Activated B cell treated with CpG ODN at 0.5 μM for 24 hours (primary cell): ENCODE measurements around the gene MAP2K3. TPM values are rescaled to one million over a fixed set of nuclear protein-coding genes. Genes with fewer than 3 reads are reported as not detected.
"Not testable (repeated sequence)": the region's sequence is repeated elsewhere in the genome, so short reads cannot be mapped to it uniquely, and the experiment has no call there.

Source experiments
- ATAC-seq: fragments of 200-7000 bp; cut with Tn5 transposase; one replicate; pipeline ENCODE4 v1.10.0; 2021; ENCODE audit warnings: low read depth, mild to moderate bottlenecking, moderate library complexity
- CTCF ChIA-PET: fragments of 350-600 bp; sonication (Branson Sonifier 250); formaldehyde crosslinking; loops from one replicate; lab custom pipeline; 2021; ENCODE audit warnings: antibody characterized with exemption; lab: Charles Lee
- POLR2A ChIA-PET: fragments of 350-600 bp; sonication (Branson Sonifier 250); formaldehyde crosslinking; loops from one replicate; lab custom pipeline; 2021; ENCODE audit warnings: antibody characterized with exemption; lab: Charles Lee
- DNase-seq: peaks from one replicate; pipeline ENCODE4 v3.0.0; 2022
- H3K27ac Mint-ChIP-seq: one replicate; pipeline ENCODE4 v1.8.0; 2020; ENCODE audit warnings: mixed read lengths
- H3K27me3 Mint-ChIP-seq: one replicate; pipeline ENCODE4 v1.8.0; 2021; ENCODE audit warnings: mixed read lengths
- H3K36me3 Mint-ChIP-seq: one replicate; pipeline ENCODE4 v1.8.0; 2021; ENCODE audit warnings: low read depth, mixed read lengths
- H3K4me1 Mint-ChIP-seq: one replicate; pipeline ENCODE4 v1.8.0; 2021; ENCODE audit warnings: mixed read lengths
- H3K4me3 Mint-ChIP-seq: one replicate; pipeline ENCODE4 v1.8.0; 2020; ENCODE audit warnings: mild to moderate bottlenecking, mixed read lengths
- H3K9me3 Mint-ChIP-seq: one replicate; pipeline ENCODE4 v1.8.0; 2020; ENCODE audit warnings: mixed read lengths
- intact Hi-C: fragments of 100-400 bp; cut with micrococcal nuclease; formaldehyde crosslinking; loops from one replicate; pipeline ENCODE4 v1.15.1; 2024
- total RNA-seq: library from RNA; stranded (reverse); gene quantifications from 2 replicates; pipeline ENCODE4 v1.2.3, GENCODE V29; 2022
- TF ChIP-seq, protein P1 (sequence below): fragments of 200-600 bp; IDR thresholded peaks from one replicate; pipeline ENCODE4 v1.8.0; 2022; ENCODE audit warnings: antibody characterized with exemption, mild to moderate bottlenecking

The MAP2K3 gene
- total RNA-seq, 1 donor from 2014 or later = 81.1 TPM

GRCh38 chr17:21317821-21318220, 33.3 kb downstream of the MAP2K3 start:
- ATAC-seq, H3K27ac Mint-ChIP-seq, DNase-seq, H3K9me3 Mint-ChIP-seq, CTCF ChIA-PET, H3K27me3 Mint-ChIP-seq, H3K4me3 Mint-ChIP-seq, H3K4me1 Mint-ChIP-seq, POLR2A ChIA-PET: not testable (repeated sequence)
- H3K36me3 Mint-ChIP-seq = peaks cover 14% of the 10 kb centered on the region
- intact Hi-C loops = loop anchor here (10.0 kb wide), 1 partner anchor 187 kb away; no protein-coding TSS in a partner anchor

DNA sequence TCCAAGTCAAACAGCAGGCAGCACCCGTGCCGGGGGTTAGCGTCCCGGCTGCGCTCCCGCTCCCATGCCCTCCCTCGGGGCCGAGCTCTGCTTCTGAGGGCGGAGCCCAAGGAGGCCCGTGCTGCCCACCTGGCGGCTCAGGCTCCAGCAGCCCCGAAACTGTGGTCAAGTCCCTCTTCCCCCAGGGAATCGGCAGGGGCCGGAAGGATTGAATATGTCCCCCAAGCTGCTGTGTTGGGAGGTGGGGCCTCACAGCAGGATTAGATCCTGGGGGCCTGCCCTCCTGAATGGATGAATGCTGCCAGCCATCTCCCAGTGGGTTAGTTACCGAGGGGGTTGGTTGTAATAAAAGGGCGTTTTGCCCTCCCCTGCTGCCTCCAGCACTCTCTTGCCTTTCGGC, 33.9 kb downstream of the MAP2K3 start:
- Mint-ChIP-seq H3K4me1 (peaks cover 7% of the 10 kb centered on the region), H3K9me3 (no peaks in the 10 kb centered on the region), H3K36me3 (peaks cover 11% of the 10 kb centered on the region), H3K27me3 (no peaks in the 10 kb centered on the region), H3K4me3 (no peak overlapping the region), H3K27ac (no peak overlapping the region)
- CTCF ChIA-PET = no interaction called here
- TF ChIP-seq, protein P1, sequence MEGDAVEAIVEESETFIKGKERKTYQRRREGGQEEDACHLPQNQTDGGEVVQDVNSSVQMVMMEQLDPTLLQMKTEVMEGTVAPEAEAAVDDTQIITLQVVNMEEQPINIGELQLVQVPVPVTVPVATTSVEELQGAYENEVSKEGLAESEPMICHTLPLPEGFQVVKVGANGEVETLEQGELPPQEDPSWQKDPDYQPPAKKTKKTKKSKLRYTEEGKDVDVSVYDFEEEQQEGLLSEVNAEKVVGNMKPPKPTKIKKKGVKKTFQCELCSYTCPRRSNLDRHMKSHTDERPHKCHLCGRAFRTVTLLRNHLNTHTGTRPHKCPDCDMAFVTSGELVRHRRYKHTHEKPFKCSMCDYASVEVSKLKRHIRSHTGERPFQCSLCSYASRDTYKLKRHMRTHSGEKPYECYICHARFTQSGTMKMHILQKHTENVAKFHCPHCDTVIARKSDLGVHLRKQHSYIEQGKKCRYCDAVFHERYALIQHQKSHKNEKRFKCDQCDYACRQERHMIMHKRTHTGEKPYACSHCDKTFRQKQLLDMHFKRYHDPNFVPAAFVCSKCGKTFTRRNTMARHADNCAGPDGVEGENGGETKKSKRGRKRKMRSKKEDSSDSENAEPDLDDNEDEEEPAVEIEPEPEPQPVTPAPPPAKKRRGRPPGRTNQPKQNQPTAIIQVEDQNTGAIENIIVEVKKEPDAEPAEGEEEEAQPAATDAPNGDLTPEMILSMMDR = no peak
- DNase-seq = no peak
- POLR2A ChIA-PET = no interaction called here
- intact Hi-C loops = loop anchor here (10.0 kb wide), 1 partner anchor 186 kb away; no protein-coding TSS in a partner anchor
- ATAC-seq = no peak

DNA sequence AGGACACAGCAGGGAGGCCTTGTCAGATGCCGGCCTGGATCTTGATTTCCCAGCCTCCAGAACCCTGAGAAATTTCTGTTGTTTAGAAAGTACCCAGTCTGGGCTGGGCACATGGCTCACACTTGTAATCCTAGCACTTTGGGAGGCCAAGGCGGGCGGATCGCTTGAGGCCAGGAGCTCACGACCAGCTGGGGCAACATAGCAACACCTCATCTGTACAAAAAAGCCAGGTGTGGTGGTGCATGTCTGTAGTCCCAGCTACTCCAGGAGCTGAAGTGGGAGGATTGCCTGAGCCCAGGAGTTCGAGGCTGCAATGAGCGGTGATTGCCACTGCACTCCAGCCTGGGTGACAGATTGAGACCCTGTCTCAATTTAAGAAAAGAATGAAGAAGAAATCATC, 34.3 kb downstream of the MAP2K3 start:
- DNase-seq, CTCF ChIA-PET, H3K27ac Mint-ChIP-seq: not testable (repeated sequence)

GRCh38 chr17:21319256-21319655, 34.7 kb downstream of the MAP2K3 start:
- H3K27ac Mint-ChIP-seq, H3K27me3 Mint-ChIP-seq, H3K9me3 Mint-ChIP-seq, CTCF ChIA-PET, H3K4me3 Mint-ChIP-seq, ATAC-seq, DNase-seq, H3K36me3 Mint-ChIP-seq: not testable (repeated sequence)
- POLR2A ChIA-PET = interaction anchor here (1.3 kb wide), 1 partner anchor 9 kb away, joined by 3 read pairs; no protein-coding TSS in a partner anchor
- peaks cover 10% of the 10 kb centered on the region for H3K4me1 Mint-ChIP-seq
- intact Hi-C loops = loop anchor here (10.0 kb wide), 1 partner anchor 186 kb away; no protein-coding TSS in a partner anchor

More for the DNA sequence above, 34.3 kb downstream of the MAP2K3 start:
- not testable (repeated sequence) for H3K4me3 Mint-ChIP-seq, H3K27me3 Mint-ChIP-seq, H3K36me3 Mint-ChIP-seq, H3K9me3 Mint-ChIP-seq, ATAC-seq
- intact Hi-C loops = loop anchor here (10.0 kb wide), 1 partner anchor 186 kb away; no protein-coding TSS in a partner anchor
- POLR2A ChIA-PET = interaction anchor here (1.3 kb wide), 1 partner anchor 8 kb away, joined by 3 read pairs; no protein-coding TSS in a partner anchor
- peaks cover 10% of the 10 kb centered on the region for H3K4me1 Mint-ChIP-seq

DNA sequence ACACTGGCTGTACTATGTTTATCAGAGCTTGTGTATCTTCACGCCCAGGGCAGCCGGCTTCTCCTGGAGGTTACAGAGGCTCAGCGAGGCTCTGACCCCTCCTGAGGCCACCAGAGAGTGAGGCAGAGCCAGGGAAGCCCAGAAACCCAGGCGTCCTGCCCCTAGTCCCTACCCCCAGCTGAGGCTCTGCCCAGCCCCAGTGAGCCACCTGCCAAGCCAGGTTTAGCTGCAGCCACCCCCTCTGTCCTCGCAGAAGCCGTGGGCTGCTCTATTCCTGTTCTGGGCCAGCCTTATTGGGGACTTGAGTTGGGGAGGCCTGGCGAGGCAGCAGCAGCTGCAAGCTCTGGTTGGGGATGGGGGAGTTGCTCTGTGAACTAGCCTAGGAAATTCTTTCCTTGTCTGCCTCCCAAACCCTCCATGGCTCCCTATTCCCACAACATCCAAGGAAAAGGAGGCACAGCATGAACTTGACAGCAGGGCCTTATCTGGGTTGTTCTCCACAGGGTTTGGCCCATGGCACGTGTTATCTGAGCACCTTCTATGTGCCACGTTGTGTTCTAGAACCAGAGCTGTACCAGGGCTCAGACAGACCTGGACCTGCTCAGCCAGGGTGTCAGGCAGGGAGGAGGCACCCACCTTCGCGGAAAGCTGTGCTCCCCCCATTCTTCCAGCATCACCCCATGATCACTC, 35.3 kb downstream of the MAP2K3 start:
- H3K27me3 Mint-ChIP-seq, ATAC-seq, H3K27ac Mint-ChIP-seq, H3K4me3 Mint-ChIP-seq, H3K36me3 Mint-ChIP-seq, CTCF ChIA-PET, DNase-seq, H3K9me3 Mint-ChIP-seq: not testable (repeated sequence)
- POLR2A ChIA-PET = interaction anchor here (1.3 kb wide), 1 partner anchor 9 kb away, joined by 3 read pairs; no protein-coding TSS in a partner anchor
- intact Hi-C loops = loop anchor here (10.0 kb wide), 2 partner anchors 135 to 185 kb away; no protein-coding TSS in a partner anchor
- H3K4me1 Mint-ChIP-seq = peaks cover 10% of the 10 kb centered on the region

- POLR2A ChIA-PET = interaction anchor here (1.3 kb wide), 1 partner anchor 10 kb away, joined by 3 read pairs; no protein-coding TSS in a partner anchor
- H3K4me3 Mint-ChIP-seq, ATAC-seq, H3K27me3 Mint-ChIP-seq, H3K36me3 Mint-ChIP-seq, CTCF ChIA-PET, DNase-seq, H3K27ac Mint-ChIP-seq, H3K9me3 Mint-ChIP-seq: not testable (repeated sequence)
- intact Hi-C loops = loop anchor here (10.0 kb wide), 1 partner anchor 134 kb away; no protein-coding TSS in a partner anchor
- peaks cover 10% of the 10 kb centered on the region for H3K4me1 Mint-ChIP-seq
Measured at GRCh38 chr17:21320430-21320829, 35.9 kb downstream of the MAP2K3 start.

DNA sequence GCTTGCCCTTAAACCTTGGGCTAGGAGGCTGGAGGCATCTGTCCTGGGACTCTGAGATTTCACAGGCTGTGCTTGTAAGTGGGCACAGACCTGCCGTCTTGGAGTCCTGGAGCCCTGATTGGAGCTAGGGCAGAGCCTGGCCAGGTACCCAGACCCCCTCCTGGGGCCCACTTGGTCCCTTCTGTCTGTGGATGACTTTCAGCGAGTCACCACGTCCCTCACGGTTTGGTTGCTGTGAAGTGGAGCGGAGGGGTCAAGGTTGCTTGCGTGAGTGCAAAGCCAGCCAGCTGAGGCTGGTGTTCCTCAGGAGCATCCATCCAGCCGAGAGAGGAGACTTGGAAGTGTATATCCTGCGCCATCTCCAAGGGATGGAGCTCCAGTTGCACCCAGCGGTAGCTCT, 36.5 kb downstream of the MAP2K3 start:
- H3K27me3 Mint-ChIP-seq, H3K9me3 Mint-ChIP-seq, DNase-seq, H3K27ac Mint-ChIP-seq, H3K4me3 Mint-ChIP-seq, CTCF ChIA-PET, ATAC-seq, H3K36me3 Mint-ChIP-seq, POLR2A ChIA-PET: not testable (repeated sequence)
- intact Hi-C loops = loop anchor here (10.0 kb wide), 1 partner anchor 134 kb away; no protein-coding TSS in a partner anchor
- peaks cover 16% of the 10 kb centered on the region for H3K4me1 Mint-ChIP-seq

DNA sequence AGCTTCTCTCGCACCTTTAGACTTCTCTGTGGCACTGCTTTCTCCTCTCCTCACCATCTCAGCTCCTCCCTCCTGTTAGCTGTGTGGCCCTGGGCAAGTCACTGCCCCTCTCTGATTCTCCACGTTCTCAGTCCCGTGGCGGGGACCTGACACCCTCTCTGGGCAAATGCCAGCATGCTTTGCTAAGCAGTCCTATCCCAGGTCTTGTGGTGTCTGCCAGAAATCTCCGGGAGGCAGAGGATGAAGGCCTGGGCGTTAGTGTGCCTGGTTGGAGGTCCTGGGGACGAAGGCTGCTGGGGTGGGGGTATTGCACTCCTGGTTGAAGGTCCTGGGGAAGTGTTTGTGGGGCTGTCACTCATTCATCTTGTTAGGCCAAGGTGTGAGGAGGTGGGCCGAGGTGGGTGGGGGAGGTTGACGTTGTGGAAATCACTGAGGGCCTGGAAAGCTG, 37.3 kb downstream of the MAP2K3 start:
- H3K36me3 Mint-ChIP-seq, H3K4me3 Mint-ChIP-seq, DNase-seq, ATAC-seq, CTCF ChIA-PET, POLR2A ChIA-PET, H3K27me3 Mint-ChIP-seq, H3K9me3 Mint-ChIP-seq, H3K27ac Mint-ChIP-seq: not testable (repeated sequence)
- intact Hi-C loops = loop anchor here (10.0 kb wide), 1 partner anchor 133 kb away; no protein-coding TSS in a partner anchor
- peaks cover 17% of the 10 kb centered on the region for H3K4me1 Mint-ChIP-seq

- H3K9me3 Mint-ChIP-seq, DNase-seq, H3K36me3 Mint-ChIP-seq, CTCF ChIA-PET, ATAC-seq, POLR2A ChIA-PET, H3K27me3 Mint-ChIP-seq: not testable (repeated sequence)
- peaks cover 26% of the 10 kb centered on the region for H3K4me1 Mint-ChIP-seq
- intact Hi-C loops = loop anchor here (1.0 to 10.0 kb wide), 2 partner anchors 35 to 131 kb away; no protein-coding TSS in a partner anchor
- peak overlapping the region; percentile 93 for H3K4me3 Mint-ChIP-seq
- peak overlapping the region; percentile 83 for H3K27ac Mint-ChIP-seq
Measured at GRCh38 chr17:21323257-21324111, 39.0 kb downstream of the MAP2K3 start.

GRCh38 chr17:21324741-21325140, 40.2 kb downstream of the MAP2K3 start:
- H3K4me3 Mint-ChIP-seq = not testable (repeated sequence)
- H3K4me1 Mint-ChIP-seq = peaks cover 26% of the 10 kb centered on the region

More at GRCh38 chr17:21324741-21325140, 40.2 kb downstream of the MAP2K3 start:
- H3K27me3 Mint-ChIP-seq, H3K36me3 Mint-ChIP-seq, H3K27ac Mint-ChIP-seq, DNase-seq, ATAC-seq, H3K9me3 Mint-ChIP-seq, CTCF ChIA-PET: not testable (repeated sequence)
- POLR2A ChIA-PET = interaction anchor here (0.6 kb wide), 1 partner anchor 235 kb away, joined by 5 read pairs; no protein-coding TSS in a partner anchor
- intact Hi-C loops = loop anchor here (10.0 kb wide), 1 partner anchor 130 kb away; no protein-coding TSS in a partner anchor
